ENCODE results near the gene SLC9A8.

The SLC9A8 gene

GRCh38 chr20:49818816-49819215 is 6.2 kb downstream of the SLC9A8 start:
- no peak for DNase-seq

- no peak for DNase-seq
Measured at GRCh38 chr20:49819702-49820101, 7.1 kb downstream of the SLC9A8 start.

GRCh38 chr20:49821381-49821780 is 8.8 kb downstream of the SLC9A8 start:
- no peak for DNase-seq

- no peak for DNase-seq
Measured at GRCh38 chr20:49821870-49822331, 9.3 kb downstream of the SLC9A8 start.

- no peak for DNase-seq
Measured at GRCh38 chr20:49823152-49823847, 10.7 kb downstream of the SLC9A8 start.

- DNase-seq = no peak
Measured at GRCh38 chr20:49824206-49824605, 11.6 kb downstream of the SLC9A8 start.

- DNase-seq = no peak
Measured at GRCh38 chr20:49825521-49826033, 12.9 kb downstream of the SLC9A8 start.

GRCh38 chr20:49831022-49831769 is 18.6 kb downstream of the SLC9A8 start:
- no peak for DNase-seq

GRCh38 chr20:49831770-49832631 is 19.4 kb downstream of the SLC9A8 start:
- DNase-seq = no peak

- DNase-seq = no peak
Measured at GRCh38 chr20:49832632-49833327, 20.2 kb downstream of the SLC9A8 start.

GRCh38 chr20:49833483-49833882 is 20.9 kb downstream of the SLC9A8 start:
- no peak for DNase-seq

- DNase-seq = no peak
Measured at GRCh38 chr20:49835031-49835430, 22.4 kb downstream of the SLC9A8 start.

GRCh38 chr20:49838546-49838945 is 25.9 kb downstream of the SLC9A8 start:
- no peak for DNase-seq

GRCh38 chr20:49843139-49843538 is 30.5 kb downstream of the SLC9A8 start:
- no peak for DNase-seq

GRCh38 chr20:49843770-49844380 is 31.2 kb downstream of the SLC9A8 start:
- DNase-seq = no peak

- no peak for DNase-seq
Measured at GRCh38 chr20:49845060-49845459, 32.4 kb downstream of the SLC9A8 start.

GRCh38 chr20:49846206-49846807 is 33.7 kb downstream of the SLC9A8 start:
- peak; percentile 91 for DNase-seq

GRCh38 chr20:49850463-49851230 is 38.0 kb downstream of the SLC9A8 start:
- no peak for DNase-seq

- no peak for DNase-seq
Measured at GRCh38 chr20:49851231-49851705, 38.6 kb downstream of the SLC9A8 start.

- DNase-seq = no peak
Measured at GRCh38 chr20:49851991-49852390, 39.4 kb downstream of the SLC9A8 start.

Data from hematopoietic multipotent progenitor cell treated with erythropoietin and hydrocortisone succinate and interleukin-3 and kit ligand, for 6 days (in vitro differentiated cells).